Measurements from ENCODE around the gene DPH2.

DPH2 gene

GRCh38 chr1:43969416-43969745 lies 429 bp upstream of the DPH2 start:
- DNase-seq = no peak

DNA sequence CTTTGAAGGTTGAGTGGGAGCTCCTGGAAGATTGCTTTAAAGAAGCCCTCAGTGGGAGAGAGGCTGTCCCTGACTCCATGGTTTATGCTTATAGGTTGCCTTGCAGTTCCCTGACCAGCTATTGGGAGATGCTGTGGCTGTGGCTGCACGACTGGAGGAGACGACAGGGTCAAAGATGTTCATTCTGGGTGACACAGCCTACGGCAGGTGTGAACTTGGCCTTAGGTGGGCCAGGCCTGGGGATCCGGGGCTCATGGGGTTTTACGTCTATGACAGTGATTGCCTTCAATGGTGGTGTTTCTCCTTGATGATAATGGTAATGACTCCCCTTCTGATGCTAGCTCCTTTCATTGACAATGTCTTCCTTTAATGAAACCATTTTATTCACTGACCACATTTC lies 692 bp downstream of the DPH2 start:
- DNase-seq = no peak

DNA sequence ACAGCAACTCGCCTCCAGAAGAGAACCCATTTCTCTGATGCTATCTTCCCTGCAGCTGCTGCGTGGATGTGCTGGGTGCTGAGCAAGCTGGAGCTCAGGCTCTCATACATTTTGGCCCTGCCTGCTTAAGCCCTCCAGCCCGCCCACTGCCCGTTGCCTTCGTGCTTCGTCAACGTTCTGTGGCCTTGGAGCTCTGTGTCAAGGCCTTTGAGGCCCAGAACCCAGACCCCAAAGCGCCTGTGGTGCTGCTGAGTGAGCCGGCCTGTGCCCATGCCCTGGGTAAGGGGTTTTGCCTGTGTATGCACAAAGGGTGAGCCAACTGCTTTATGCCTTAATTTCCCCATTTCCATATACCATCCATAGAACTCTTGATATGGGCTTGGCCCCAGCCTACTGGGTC lies 1.1 kb downstream of the DPH2 start:
- DNase-seq = no peak

DNA sequence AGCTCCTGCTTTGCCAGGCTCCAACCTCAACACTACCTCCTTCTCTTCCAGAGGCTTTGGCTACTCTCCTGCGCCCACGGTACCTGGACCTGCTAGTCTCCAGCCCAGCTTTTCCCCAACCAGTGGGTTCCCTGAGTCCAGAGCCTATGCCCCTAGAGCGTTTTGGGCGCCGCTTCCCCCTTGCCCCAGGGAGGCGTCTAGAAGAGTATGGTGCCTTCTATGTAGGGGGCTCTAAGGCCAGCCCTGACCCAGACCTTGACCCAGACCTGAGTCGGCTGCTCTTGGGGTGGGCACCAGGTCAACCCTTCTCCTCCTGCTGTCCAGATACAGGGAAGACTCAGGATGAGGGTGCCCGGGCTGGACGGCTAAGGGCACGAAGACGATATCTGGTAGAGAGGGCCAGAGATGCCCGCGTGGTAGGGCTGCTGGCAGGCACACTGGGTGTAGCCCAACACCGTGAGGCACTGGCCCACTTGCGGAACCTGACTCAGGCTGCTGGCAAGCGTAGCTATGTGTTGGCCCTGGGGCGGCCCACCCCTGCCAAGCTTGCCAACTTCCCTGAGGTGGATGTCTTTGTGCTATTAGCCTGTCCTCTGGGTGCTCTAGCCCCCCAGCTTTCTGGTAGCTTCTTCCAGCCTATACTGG lies 1.6 kb downstream of the DPH2 start:
- DNase-seq = no peak

DNA sequence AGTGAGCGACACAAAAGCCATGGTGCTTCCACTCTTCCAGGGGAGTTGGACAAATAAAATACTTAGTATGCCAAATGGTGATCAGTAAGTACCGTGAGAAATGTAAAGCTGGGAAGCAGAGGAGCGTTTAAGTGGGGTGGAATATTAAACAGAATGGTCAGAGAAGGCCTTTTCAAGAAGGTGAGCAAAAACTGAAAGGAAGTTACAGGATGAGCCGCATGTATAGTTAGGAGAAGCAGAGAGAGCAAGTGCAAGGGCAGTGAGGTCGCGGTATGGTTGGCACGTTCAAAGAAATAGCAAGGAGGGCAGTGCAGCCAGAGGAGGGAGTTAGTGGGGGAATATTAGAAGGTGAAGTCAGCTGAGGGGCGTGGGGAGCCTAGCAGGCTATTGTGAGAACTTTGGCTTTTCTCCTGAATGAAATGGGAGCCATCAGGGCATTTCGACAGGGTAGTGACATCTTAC lies 4.2 kb downstream of the DPH2 start:
- DNase-seq = peak; percentile 65 to 69

GRCh38 chr1:43974443-43975248 lies 4.8 kb downstream of the DPH2 start, which contains the start of gene ATP6V0B:
ATP6V0B (plus strand) TSS chr1:43974960; CDS start chr1:43975041, 81 bp downstream.
- peak; percentile 94 to 95 for DNase-seq

DNA sequence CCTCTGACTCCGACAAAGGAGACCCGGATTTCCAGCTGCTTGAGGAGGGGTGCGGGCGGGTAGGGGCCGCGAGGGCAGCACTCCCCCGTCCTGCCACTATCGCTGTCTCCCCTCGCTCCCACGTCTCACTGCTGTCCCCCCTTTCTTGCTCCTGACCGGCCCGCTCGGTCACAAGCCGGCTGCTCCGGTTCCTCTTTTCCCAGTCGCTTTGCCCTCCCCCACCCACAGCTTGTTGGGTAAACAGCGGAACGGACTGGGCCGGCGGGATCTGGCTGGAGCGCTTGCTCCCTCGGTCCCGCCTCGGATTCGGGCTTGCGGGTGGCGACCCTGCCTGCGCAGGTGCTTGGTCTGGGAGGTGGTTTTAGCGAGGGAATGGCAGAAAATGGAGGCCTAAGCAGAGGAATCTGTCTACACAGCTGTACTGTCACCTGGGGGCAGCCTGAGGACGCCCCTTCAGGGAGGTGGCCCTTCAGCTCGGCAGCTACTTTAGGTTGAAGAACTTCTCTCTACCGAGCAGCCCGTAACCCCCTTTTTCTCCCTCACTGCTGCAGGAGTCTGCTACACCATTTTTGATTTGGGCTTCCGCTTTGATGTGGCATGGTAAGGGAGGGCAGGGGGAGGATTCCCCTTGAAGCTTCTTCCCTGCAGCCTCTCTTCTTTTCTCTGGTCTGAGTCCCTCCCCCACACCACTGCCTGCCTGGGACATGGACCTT lies 5.6 kb downstream of the DPH2 start:
- peak; percentile 40 to 52 for DNase-seq

GRCh38 chr1:43976045-43976444 lies 6.2 kb downstream of the DPH2 start:
- peak in 1 of 2 experiments; percentile 10 for DNase-seq

GRCh38 chr1:43976890-43977289 lies 7.1 kb downstream of the DPH2 start:
- no peak for DNase-seq

GRCh38 chr1:43977376-43978263 lies 7.8 kb downstream of the DPH2 start:
- no peak for DNase-seq

DNA sequence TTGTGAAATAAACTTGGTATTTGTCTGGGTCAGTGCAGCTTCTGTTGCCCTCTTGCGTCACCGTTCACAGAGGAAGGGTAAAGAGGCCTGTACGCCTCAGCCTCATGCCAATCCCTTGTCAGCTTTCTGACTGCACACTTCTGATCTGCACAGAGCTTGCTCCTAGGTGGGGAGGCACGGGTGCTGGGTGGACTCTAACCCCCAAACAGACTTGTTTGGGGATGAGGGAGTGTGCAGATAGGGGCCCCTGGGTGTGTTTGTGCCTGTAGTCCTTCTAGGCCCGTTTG lies 8.4 kb downstream of the DPH2 start:
- DNase-seq = no peak

DNA sequence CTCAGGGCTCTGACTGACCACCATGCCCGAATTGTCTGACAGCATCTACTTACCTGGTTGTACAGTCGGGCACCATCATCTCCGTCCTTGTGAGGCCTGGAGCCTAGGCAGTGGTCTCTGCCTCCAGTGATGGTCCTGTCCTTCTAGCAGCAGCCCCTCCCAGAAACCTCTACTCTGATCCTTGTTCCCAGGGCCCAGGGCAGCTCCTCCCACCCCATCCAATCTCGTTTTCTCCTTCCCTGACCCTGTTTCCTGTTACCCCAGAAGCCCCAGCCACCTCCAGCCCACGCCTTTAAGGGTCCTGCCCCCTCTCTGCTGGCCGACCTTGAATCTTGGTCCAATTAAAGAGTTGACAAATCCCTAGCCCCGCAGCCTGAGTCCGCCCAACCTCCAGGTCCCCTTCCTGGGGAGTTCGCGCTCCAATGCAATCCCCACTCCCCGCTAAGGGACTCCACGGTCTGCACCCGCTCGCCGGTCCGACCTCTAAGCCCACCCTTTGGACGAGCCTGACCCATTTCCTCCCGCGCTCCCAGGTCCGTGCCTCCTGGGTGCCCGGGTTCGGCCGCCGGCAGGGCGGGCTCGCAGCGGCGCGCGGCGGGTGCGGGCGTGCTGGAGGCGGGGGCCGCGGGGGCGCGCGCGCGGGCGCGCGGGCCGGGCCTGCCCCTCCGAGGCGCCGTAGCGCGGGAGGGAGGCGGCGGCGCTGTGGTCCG lies 8.9 kb downstream of the DPH2 start, which contains the start of gene B4GALT2:
Gene B4GALT2, plus strand, starts transcription at position 660 of the 710 bp plus-strand sequence. CDS start 1,951 bp downstream, outside the sequence.
- DNase-seq = peak; percentile 25 to 32

GRCh38 chr1:43979261-43979527 lies 9.4 kb downstream of the DPH2 start:
- no peak for DNase-seq

DNA sequence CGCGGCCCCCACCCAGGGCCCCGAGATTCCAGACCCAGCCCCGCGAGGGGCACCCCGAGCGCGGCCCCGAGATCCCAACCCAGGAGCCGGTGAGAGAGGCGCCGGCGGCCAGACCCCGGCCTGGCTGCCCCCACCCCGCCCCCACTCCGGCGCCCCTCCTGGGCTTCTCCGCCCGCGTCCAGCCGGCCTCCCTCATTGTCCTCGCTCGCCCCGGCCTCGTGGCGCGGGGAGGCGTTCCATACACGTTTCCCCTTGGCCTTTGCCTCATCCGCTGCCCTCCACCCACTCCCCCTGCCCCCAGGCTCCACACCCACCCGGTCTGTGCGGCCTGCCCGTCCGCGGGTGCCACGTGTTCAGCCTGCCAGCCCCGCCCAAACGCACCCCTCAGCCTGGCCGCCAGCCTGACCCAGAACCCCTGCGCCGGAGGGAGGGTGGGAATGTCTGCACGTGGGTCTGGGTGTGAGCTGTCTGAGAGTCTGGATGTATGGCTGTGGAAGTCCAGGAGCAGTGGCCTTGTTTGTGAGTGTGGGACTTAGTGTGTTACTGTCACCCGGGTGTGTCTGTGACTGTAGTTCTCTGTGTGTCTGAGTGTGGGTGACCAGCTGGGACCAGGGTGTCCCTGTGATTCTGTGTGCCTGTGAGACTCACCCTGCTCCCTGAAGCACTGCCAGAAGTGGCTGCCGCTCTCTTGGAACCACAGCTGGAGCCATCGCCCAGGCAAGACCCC lies 9.9 kb downstream of the DPH2 start:
- peak; percentile 20 to 28 for DNase-seq

GRCh38 chr1:43980255-43981134 lies 10.7 kb downstream of the DPH2 start:
- no peak for DNase-seq

- no peak for DNase-seq
Observed at GRCh38 chr1:43981135-43981491, 11.3 kb downstream of the DPH2 start.

DNA sequence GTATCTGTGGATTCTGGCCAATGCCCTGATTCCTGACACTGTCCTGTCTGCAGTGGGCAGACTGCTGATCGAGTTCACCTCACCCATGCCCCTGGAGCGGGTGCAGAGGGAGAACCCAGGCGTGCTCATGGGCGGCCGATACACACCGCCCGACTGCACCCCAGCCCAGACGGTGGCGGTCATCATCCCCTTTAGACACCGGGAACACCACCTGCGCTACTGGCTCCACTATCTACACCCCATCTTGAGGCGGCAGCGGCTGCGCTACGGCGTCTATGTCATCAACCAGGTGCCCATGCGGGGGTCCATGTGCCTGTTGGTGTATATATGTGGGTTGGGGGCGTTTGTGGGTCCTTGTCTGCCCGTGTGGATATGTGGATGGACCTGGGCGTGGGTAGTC lies 11.8 kb downstream of the DPH2 start:
- no peak for DNase-seq

DNA sequence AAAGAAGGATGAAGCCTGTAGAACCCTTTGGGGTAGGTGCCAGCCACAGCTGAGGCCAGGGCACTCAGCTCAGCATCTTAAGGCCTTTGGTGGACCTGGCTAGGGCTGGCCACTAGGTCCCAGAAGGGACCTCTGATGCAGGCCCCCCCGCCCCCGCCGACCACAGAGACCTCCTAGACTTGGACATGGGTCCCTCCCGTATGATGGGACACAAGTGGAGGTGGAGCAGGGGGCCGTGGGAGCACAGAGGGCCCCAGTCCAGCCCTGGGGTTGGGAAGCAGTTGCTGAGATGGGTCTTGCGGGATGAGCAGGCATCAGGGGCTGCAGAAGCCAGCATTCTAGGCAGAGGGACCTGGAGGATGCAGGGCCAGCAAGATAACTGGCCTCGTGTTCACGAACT lies 12.4 kb downstream of the DPH2 start:
- no peak for DNase-seq

DNA sequence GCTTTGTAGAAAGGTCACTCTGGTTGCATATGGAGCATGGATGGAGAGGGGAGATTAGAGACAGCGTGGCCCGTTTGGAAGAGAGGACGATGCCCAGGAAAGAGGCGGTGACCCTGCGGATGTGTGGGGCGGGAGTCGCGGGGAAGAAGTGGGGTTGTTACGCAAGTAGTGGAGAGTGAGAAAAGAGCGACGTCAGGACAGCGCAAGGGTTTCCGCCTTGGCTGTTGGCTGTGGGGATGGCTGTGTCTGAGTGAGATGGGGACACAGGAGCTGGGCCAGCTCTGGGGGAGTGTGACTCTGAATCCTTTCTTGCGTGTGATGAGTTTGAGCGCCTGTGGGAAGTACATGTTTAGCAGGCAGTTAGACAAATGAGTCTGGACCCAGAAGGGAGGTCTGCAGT lies 13.0 kb downstream of the DPH2 start:
- DNase-seq = no peak

GRCh38 chr1:43983253-43983899 lies 13.6 kb downstream of the DPH2 start:
- DNase-seq = no peak
